Measurements from ENCODE around the gene NT5C3B. TPM values are rescaled to one million over a fixed set of nuclear protein-coding genes. Genes with fewer than 3 reads are reported as not detected.
"Not testable (repeated sequence)": the region's sequence is repeated elsewhere in the genome, so short reads cannot be mapped to it uniquely, and the experiment has no call there.

NT5C3B gene
- total RNA-seq, 1 donor from 2014 or later = 18.1 TPM

- ATAC-seq (no peak), DNase-seq (ENCODE audit: missing footprints) (no peak)
- intact Hi-C loops (cut with DNase I) = no loop called here
Measured at GRCh38 chr17:41849251-41849990, 13.4 kb upstream of the NT5C3B start.

GRCh38 chr17:41848788-41849187 lies 12.8 kb upstream of the NT5C3B start:
- intact Hi-C loops (cut with DNase I) = no loop called here
- no peak for DNase-seq (ENCODE audit: missing footprints)
- no peak for ATAC-seq

- DNase-seq (ENCODE audit: missing footprints) (no peak), ATAC-seq (no peak)
- intact Hi-C loops (cut with DNase I) = no loop called here
Measured at GRCh38 chr17:41844971-41845370, 8.9 kb upstream of the NT5C3B start.

- intact Hi-C loops (cut with DNase I); ATAC-seq; DNase-seq (ENCODE audit: missing footprints): not testable (repeated sequence)
Measured at GRCh38 chr17:41840781-41841180, 4.7 kb upstream of the NT5C3B start.

- intact Hi-C loops (cut with DNase I); ATAC-seq; DNase-seq (ENCODE audit: missing footprints): not testable (repeated sequence)
Measured at GRCh38 chr17:41839448-41839847, 3.4 kb upstream of the NT5C3B start.

DNA sequence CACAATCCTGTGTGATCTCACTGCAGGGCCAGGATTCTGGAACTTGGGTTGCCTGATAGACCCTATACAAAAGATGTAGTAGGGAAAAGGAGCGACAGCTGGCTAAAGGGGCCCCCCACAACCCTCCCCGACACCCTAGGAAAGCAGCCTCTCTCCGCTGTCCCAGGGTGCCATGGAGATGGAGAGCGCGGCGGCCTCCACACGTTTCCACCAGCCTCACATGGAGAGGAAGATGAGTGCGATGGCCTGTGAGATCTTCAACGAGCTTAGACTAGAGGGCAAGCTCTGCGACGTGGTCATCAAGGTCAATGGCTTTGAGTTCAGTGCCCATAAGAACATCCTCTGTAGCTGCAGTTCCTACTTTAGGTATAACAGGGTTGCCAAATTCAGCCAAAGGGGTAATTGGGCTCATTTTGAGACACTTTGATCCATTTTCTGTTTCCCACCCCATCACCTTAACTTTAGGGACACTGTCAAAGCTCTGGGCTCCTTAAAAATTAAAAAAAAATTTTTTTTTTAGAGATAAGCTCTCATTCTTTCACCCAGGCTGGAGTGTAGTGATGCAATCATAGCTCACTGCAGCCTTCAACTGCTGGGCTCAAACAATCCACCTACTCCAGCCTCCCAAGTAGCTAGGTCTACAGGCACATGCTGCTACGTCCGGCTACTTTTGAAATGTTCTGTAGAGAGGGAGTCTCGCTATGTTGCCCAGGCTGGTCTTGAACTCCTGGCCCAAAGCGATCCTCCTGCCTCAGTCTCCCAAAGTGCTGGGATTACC lies 1.9 kb upstream of the NT5C3B start, which contains the start of gene KLHL10:
TSS of gene KLHL10 (plus strand) at position 65 of the 778 bp plus-strand sequence. CDS start at position 173, 108 bp downstream.
- intact Hi-C loops (cut with DNase I) = no loop called here
- DNase-seq (ENCODE audit: missing footprints) (no peak), ATAC-seq (no peak)

DNA sequence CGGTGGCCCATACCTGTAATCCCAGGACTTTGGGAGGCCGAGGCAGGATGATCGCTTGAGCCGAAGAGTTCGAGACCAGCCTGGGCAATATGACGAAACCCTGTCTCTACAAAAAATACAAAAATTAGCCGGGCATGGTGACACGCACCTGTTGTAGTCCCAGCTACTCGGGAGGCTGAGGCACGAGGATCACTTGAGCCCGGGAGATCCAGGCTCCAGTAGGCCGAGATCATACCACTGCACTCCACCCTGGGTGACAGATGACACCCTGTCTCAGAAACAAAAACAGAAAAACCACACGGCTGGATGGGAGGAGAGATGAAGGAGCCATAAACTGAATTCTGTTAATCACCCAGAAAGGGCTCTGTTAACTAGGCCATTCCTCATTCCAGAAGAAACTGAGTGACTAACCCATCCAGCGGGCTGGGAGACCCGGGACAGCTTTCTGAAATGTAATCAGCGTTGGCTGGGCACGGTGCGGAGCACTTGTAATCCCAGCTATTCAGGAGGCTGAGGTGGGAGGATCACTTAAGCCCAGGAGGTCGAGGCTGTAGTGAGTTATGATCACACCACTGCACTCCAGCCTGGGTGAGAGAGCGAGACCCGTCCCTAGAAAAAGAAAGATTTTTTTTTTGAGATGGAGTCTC lies 641 bp upstream of the NT5C3B start:
- intact Hi-C loops (cut with DNase I) = no loop called here
- ATAC-seq (no peak), DNase-seq (ENCODE audit: missing footprints) (no peak)

DNA sequence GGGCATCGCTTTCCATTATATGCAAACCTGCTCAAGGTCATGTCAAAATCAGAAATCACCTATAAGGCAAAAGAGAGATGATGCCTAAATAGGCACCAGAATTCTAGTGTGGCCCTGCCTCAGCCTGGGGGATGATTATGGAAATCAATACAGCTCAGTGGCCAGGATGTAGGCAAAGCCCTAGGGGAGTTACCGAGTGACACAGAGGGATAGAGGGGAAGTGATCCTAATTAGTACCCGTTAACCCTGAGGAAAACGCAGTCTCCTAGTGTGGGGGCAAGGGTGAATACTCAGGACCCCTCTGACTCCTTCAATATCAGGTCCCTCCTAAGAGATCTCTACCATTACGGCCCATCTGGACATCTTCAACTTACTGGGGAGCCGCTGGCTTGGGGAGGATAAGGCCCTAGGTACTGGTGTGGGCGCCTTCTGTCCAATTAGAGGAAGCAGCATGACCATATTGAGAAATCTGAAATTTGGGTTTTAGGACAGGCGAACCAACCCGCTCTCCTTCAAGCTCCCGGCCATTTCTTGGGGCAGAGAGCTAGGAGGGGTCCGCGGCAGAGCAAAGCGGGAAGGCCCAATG lies 725 bp downstream of the NT5C3B start:
- ATAC-seq = peak; percentile 58
- intact Hi-C loops (cut with DNase I) = no loop called here
- DNase-seq (ENCODE audit: missing footprints) = no peak

GRCh38 chr17:41829961-41830360 lies 6.1 kb downstream of the NT5C3B start:
- intact Hi-C loops (cut with DNase I); DNase-seq (ENCODE audit: missing footprints); ATAC-seq: not testable (repeated sequence)

GRCh38 chr17:41825175-41825845 lies 10.7 kb downstream of the NT5C3B start:
- intact Hi-C loops (cut with DNase I) = no loop called here
- no peak for ATAC-seq
- DNase-seq (ENCODE audit: missing footprints) = no peak

GRCh38 chr17:41824086-41824485 lies 11.9 kb downstream of the NT5C3B start:
- no peak for DNase-seq (ENCODE audit: missing footprints)
- intact Hi-C loops (cut with DNase I) = no loop called here
- no peak for ATAC-seq

GRCh38 chr17:41823580-41823979 lies 12.5 kb downstream of the NT5C3B start:
- ATAC-seq = no peak
- intact Hi-C loops (cut with DNase I) = no loop called here
- no peak for DNase-seq (ENCODE audit: missing footprints)

DNA sequence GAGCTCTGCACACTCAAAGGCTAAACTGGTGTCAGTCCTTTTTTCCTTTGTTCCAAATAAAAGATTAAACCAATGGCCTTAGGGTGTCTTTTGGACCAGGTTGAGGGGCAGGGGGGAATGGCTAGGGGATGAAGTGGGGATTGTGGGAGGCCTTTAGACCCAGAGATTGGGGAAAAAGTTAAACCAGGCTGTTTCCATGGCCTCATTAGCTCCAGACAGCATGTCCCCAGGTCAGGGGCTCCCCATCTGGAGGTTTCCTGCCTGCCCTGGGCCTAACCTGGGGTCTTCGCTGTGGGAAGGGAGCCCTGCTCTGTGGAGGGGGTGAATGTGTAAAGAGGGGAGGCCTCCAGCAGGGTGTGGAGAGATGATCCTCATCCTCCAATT lies 12.9 kb downstream of the NT5C3B start:
- intact Hi-C loops (cut with DNase I) = no loop called here
- no peak for ATAC-seq

DNA sequence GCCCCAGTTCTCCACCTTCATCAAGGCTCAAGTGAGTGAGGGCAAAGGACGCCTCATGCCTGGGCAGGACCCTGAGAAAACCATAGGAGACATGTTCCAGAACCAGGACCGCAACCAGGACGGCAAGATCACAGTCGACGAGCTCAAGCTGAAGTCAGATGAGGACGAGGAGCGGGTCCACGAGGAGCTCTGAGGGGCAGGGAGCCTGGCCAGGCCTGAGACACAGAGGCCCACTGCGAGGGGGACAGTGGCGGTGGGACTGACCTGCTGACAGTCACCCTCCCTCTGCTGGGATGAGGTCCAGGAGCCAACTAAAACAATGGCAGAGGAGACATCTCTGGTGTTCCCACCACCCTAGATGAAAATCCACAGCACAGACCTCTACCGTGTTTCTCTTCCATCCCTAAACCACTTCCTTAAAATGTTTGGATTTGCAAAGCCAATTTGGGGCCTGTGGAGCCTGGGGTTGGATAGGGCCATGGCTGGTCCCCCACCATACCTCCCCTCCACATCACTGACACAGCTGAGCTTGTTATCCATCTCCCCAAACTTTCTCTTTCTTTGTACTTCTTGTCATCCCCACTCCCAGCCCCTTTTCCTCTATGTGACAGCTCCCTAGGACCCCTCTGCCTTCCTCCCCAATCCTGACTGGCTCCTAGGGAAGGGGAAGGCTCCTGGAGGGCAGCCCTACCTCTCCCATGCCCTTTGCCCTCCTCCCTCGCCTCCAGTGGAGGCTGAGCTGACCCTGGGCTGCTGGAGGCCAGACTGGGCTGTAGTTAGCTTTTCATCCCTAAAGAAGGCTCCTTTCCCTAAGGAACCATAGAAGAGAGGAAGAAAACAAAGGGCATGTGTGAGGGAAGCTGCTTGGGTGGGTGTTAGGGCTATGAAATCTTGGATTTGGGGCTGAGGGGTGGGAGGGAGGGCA lies 13.6 kb downstream of the NT5C3B start:
- intact Hi-C loops (cut with DNase I) = no loop called here
- DNase-seq (ENCODE audit: missing footprints) (no peak), ATAC-seq (no peak)

More for the DNA sequence above, 12.9 kb downstream of the NT5C3B start:
- DNase-seq (ENCODE audit: missing footprints) = no peak

DNA sequence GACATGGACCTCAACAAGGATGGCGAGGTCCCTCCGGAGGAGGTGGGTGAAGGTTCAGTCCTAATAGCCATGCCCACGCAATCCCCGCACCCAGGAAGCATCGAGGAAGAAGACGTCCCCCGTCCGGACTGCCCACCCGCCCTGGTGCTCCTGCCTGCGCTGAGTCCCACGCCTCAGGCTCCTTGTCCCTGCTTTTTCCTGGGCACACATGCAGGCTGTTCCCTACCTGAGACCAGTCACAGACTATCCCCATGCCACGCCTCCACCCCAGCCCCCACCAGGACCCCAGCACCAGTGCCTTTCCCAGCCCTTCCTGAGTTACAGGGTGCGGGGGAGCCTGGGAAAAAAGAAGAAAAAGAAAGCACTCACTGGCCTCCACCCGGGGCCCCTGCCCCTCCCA lies 14.3 kb downstream of the NT5C3B start:
- ATAC-seq (no peak), DNase-seq (ENCODE audit: missing footprints) (no peak)
- intact Hi-C loops (cut with DNase I) = no loop called here

- DNase-seq (ENCODE audit: missing footprints) (no peak), ATAC-seq (no peak)
- intact Hi-C loops (cut with DNase I) = no loop called here
Measured at GRCh38 chr17:41818024-41818423, 18.0 kb downstream of the NT5C3B start.

DNA sequence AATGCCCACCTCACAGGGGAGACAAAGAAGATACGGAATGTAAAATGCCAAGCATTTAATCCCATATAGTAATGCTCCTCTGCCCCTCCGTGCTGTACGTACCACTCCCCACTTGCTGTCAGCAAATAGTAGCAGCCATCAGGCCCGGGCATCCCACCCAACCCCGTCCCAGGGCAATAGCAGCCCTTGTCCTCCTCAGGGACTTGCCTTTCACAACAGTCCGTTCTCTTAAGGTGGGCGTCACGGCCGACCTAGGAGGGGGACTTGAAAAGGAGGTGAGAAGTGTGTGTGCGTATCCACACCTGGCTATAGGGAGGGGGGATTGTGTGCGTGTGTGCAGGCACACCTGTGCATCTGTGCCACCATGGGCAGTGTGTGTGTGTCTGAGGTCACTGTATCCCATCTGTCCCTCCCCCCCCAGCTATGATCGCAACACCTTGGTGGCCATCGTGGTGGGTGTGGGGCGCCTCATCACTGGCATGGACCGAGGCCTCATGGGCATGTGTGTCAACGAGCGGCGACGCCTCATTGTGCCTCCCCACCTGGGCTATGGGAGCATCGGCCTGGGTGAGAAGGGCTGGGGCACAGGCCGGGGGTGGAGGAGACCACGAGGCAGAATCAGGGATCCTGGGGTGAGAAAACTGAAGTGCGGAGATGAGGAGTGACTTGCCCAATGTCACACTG lies 19.3 kb downstream of the NT5C3B start:
- DNase-seq (ENCODE audit: missing footprints) (no peak), ATAC-seq (no peak)
- intact Hi-C loops (cut with DNase I) = no loop called here
